ENCODE results near the gene CDKAL1. TPM values are rescaled to one million over a fixed set of nuclear protein-coding genes. Genes with fewer than 3 reads are reported as not detected.

Gene CDKAL1
- total and polyA plus RNA-seq, 2 of the 8 experiments (the other 6 are each of a cell fraction or from before 2014, with no cell fraction given), result 8.4 to 24.6 TPM

DNA sequence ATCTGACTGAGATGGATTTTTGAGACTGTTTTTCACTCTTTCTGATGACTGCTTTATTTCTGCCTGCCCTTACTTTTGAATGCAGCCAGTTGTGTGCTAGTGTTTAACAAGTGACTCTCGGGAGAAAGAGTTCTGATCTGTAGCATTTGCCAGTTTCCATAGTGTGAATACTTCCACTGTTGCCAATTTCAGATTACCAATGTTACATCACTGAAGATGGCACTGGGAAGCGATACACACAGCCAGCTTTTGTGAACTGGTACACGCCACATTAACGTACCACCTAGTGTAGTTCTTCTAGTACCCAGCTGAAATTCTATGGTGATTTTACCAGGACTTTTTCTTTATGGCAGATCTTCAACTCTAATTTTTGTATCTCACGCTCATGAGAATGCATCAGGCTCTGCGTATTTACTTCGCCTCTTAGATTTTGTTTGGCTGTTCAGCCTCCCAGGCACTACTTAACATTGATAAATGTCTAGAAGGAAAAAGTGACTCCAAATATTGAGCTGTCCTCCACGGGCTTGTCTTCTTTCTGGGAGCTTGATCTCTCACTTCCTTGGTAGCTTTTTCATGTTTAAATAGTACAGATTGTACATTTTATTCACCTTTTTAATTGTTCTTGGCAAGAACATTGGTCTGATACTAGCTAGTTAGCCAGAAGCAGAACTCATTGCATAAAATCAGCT lies 537.7 kb downstream of the CDKAL1 start (continued):
- TF ChIP-seq NANOG (IDR thresholded peaks at IDR 0.05; ENCODE audit: insufficient read depth, low read depth, low read length, poor library complexity, severe bottlenecking), result no peak
- no peak for TF ChIP-seq MAFK (IDR thresholded peaks at IDR 0.05; ENCODE audit: low read depth, low read length)

Data from H1 (cell line).